Tibial nerve (tissue), 3 donors: ENCODE measurements around the gene CREBRF.

ENCODE experiments used
- CTCF ChIP-seq, 5 experiments: fragments of 200-600 bp in 3 of 5; fragments of 450-650 bp in 2 of 5; sonication (generic) in 3 of 5; IDR thresholded peaks; one replicate each; pipeline ENCODE4 v1.5.1; 2016 to 2019; ENCODE audit warnings: antibody characterized with exemption in 5 of 5, mild to moderate bottlenecking in 3 of 5, moderate library complexity in 2 of 5
- POLR2A ChIP-seq, 2 donors: fragments of 450-650 bp; IDR thresholded peaks; one replicate each; pipeline ENCODE4 v1.6.1; 2017; ENCODE audit warnings: antibody characterized with exemption in 2 of 2, mild to moderate bottlenecking in 2 of 2, moderate library complexity in 2 of 2

- no peak for TF ChIP-seq POLR2A (IDR thresholded peaks at IDR 0.05)
- no peak for TF ChIP-seq CTCF (IDR thresholded peaks at IDR 0.05)
Measured at GRCh38 chr5:173011566-173011965, 44.6 kb upstream of the CREBRF start.
